Superior temporal gyrus (tissue), 1 donor: ENCODE measurements around the gene CFAP107.
"Not testable (repeated sequence)": the region's sequence is repeated elsewhere in the genome, so short reads cannot be mapped to it uniquely, and the experiment has no call there.

Source experiments
- DNase-seq: peaks from one replicate; pipeline ENCODE4 v3.0.0-alpha.2; 2016; ENCODE audit errors: extremely low spot score

CFAP107 gene, protein sequence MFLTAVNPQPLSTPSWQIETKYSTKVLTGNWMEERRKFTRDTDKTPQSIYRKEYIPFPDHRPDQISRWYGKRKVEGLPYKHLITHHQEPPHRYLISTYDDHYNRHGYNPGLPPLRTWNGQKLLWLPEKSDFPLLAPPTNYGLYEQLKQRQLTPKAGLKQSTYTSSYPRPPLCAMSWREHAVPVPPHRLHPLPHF

DNA sequence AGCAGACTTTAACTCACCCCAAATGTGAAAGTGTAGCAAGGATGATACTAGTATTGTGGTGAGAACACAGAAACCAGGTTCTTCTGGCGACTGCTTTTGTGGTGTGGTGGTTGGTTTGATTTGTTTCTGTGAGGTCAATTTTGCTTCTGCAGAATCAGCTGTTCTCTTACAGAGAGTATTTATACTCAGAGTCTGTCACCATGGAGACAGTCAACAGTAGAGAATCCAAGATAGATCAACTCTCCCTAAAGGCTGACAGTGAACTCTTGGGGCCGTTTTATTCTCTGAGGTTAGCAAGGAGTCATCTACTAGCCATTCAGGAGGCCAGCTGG lies at the start of gene CFAP107:
TSS of gene CFAP107 (plus strand) at position 209 of the 332 bp plus-strand sequence. CDS start 231 bp downstream, outside the sequence.
- no peak for DNase-seq

DNA sequence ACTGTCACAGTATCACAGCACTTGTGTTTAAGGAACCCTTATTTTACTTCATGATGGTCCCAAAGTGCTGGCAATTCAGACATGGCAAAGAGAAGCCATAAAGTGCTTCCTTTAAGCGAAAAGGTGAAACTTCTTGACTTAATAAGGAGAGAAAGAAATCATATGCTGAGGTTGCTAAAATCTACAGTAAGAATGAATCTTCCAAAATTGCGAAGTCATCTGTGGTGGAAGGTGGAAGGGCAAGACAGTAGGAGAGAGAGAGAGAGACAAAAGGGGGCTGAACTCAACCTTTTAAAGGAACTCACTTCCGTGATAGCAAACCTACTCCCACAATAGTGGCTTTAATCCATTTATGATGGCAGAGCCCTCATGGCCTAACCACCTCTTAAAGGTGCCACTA lies 49.3 kb upstream of the CFAP107 start:
- no peak for DNase-seq

DNA sequence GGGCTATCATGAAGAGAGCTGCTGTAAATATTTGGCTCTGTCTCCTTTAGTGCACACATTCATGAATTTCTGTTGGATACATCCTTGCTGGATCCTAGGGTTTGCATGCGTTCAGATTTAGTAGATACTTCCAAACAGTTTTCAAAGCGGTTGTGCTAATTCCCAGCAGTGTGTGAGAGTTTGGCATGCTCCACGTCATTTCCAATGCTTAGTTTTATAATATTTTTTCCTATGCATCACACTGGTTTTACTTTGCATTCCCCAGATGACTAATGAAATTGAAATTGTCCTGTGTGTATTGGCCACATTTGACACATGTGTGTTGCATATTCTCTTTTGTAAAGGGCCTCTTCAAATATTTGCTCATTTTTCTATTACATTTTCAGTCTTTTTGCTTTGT lies 48.6 kb upstream of the CFAP107 start:
- DNase-seq, result no peak

DNA sequence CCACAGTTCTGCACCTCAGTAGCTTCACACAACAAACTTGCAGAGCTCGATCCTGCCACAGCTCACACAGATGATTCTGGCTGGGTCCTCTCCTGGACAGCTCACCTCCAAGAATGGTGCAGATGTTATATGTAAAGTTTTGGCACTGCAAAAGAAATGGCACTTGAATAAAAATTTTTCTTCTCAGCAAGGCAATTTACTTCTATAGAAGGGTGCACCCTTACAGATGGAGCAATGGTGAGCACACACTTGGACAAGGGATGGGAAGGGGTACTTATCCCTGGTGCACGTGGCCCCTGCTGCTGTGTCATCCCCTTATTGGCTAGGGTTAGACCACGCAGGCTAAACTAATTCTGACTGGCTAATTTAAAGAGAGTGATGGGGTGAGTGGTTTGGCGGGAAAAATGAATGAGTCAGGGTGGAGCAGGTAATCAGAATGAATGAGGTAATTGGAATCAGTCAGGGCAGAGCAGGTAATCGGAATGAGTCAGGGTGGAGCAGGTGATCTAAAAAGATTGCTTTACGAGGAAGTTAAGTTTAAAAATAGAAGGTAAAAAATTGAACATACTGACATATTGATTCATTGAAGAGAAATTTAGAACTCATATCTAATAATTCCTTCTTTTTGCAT lies 42.1 kb upstream of the CFAP107 start:
- DNase-seq, result no peak

DNA sequence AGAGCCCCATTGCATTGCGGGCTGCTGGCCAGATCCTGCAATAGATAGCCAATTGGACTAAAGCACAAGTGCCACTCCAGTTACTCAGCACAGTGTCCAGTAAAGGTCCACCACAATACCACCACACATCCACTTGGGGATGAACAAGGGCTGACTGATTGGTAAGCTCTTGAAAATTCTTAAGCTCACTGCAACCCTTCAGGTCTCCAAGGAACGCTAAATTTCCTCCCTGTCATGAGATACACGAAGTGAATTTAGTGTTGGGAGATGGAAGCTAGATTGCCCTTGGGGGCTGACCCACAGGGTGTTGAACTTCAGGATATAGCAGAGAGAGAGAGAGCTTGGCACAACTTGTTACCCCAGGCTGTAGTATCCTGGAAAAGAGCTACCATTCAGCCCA lies 39.9 kb upstream of the CFAP107 start:
- no peak for DNase-seq

DNA sequence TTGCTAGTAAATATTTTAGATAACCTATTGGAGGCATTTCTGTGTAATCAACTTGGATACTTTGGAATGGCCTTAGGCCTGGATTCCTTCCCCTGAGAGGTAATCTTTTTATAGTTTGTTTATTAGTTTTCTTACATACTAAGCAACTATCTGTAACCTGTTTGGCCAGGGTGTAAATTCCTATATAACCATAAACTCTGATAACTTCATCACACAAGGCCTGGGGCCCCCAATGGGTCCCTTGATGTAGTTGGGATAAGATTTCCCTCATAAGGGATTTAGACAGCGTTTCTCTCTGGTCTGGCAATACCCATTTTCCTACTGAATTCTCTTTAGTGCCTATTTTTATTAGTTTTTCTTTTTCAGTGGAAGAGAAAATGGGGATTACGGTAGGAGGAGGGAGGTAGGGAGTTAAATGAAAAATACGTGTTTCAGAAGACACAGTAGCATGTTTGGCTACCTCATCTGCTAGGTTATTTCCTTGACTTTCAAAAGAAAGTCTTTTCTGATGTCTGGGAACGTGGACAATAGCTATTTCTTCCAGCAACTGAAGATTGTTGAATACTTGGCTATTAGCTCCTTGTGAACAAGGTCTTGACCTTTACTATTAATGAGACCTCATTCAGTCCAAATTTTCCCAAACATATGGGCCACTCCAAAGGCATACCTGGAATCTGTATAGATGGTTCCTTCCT lies 37.5 kb upstream of the CFAP107 start:
- no peak for DNase-seq

DNA sequence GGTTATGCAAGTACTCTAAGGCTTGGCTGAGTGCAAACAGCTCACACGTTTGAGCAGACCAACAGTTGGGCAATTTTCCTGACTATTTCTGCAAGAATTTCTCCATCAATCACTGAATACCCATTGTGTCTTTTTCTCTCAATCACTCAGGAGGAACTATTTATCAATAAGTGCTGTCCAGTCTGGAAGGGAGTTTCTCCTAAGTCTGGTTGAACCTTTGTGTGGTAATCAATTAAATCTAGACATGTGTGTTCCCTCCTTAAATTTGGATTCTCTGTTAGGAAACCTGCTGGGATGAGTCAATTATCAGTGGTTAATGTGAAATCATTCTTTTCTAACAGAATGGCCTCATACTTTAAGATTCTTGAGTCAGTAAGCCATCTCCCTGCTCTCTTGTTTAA lies 36.9 kb upstream of the CFAP107 start:
- no peak for DNase-seq

DNA sequence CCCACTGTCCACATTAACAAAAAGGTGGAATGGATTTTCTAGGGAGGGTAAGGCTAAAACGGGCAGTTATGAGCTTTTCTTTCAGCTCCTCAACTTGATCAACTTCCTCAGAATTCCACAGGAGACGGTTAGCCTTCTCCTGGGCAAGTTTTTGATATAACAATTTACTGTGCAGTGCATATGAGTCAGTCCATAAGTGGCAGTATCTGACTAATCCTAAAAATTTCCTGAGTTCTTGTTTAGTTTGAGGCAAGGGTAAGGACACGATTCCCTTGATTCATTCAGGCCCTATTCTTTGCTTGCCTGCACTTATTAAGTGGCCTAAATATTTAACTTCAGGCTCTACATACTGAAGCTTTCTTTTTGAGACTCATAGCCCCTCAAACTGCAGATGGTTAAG lies 36.3 kb upstream of the CFAP107 start:
- DNase-seq, result no peak

DNA sequence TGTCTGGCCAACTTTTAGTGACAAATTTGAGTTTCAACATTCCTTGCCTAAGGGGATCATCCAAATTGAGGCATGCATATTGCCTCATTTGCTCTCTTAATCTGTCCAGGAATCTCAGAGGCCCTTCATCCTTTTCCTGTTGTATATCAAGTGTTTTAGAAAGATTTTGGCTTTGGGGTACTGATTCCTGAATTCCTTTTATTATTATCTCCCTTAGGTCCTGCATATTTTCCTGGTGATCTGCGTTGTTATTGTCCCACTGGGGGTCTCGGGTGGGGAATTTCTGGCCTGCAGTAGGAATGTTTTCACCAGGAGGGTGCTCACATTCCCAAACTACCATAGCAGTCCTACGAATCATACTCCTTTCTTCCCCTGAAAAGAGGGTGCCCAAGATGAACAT lies 34.5 kb upstream of the CFAP107 start:
- no peak for DNase-seq

DNA sequence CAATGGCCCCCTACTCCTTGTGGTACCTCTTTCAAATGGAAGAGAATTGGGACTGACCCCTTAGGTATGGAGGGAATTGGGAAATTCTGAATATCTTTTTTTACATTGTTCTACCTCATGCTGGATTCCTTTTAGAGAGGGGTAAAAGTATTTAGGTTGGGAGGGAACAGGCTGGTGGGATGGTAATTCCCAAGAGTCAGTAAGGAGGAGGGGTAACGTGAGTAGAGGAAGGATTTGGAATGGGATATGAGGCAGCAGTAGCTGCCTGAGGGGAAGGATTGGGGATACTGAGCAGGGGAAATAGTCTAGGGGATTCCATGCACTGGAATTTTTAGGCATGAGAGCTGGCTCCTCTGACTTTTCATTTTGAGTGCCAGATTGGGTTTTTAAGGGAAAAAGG lies 33.9 kb upstream of the CFAP107 start:
- DNase-seq, result no peak

DNA sequence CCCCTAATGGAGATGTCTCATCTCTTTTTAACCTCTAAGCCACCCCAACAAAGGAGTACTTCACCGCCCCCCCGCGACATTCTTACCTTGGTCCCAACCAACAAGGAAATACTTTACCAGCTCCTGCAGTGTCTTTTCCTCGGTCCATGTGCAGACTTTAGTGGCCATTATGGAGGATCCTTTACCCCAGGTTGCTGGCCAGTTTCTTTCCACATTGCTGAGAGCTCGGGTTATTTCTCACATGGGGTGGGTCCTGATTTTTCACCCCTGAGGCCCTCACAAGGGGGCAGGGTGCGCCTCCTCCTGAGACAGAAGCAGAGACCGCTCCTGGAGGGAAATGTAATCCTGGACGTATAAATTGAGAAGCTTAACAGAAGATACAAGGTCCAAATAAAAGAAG lies 33.1 kb upstream of the CFAP107 start:
- no peak for DNase-seq

DNA sequence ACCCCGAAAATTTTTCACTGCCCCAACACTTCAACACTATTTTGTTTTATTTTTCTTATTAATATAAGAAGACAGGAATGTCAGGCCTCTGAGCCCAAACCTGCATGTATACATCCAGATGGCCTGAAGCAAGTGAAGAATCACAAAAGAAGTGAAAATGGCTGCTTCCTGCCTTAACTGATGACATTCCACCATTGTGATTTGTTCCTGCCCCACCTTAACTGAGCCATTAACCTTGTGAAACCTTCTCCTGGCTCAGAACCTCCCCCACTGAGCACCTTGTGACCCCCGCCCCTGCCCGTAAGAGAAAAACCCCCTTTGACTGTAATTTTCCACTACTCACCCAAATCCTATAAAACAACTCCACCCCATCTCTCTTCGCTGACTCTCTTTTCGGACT lies 32.3 kb upstream of the CFAP107 start:
- DNase-seq, result not testable (repeated sequence)

DNA sequence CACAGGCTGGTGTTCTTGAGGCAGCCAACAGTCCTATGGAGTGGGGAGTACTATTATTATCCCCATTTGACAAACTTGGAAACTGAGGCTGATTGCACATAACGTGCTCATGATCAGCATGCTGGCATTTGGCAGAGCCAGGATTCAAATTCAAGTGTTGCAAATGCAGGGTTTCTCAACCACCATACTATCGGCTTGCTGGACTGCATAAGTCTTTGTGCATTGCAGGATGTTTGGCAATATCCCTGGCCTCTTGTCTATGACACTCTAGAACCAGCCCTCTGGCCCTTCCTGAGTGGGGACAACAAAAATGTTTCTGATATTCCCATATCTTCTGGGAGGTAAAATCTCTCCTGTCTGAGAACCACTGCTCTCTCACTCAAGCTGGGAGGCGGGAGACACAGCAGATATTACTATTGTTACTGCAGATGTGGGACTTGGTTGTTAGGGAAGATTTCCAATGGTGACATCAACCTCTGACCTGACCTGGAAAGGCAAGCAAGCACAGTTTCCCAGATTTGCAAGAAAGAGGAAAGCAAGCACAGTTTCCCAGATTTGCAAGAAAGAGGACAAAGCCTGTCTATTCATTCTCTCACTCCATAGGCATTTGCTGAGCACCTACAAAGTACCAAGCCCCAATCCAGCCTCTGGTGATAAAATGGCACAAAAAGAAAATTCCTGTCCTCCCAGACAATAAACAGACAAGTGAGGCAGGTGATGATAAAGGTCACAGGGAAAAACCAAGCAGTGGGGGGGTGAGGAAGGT lies 31.1 kb upstream of the CFAP107 start:
- no peak for DNase-seq

DNA sequence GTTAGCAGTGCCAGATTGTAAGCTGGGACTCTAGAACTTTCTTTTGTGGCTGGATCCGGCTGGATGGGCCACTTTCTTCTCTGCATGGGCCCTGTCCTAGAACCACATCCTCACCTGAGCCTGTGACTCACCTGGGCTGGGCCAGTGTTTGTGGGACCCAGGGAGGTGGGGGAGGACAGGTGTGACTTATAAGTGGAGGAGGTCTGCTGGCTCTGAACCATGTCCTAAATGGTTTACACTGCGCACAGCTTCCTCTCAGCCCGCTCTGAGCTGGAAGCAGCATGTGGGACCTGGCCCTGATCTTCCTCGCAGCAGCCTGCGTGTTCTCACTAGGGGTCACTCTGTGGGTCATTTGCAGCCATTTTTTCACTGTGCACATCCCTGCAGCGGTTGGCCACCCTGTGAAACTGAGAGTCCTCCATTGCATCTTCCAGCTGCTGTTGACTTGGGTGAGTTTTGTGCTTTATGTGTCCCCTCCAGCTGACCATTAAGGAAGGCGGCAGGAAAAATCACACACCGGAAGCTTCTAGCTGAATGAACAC lies 30.0 kb upstream of the CFAP107 start, which contains the start of gene AADACL3:
TSS of gene AADACL3 (plus strand) at position 215 of the 542 bp plus-strand sequence. CDS start at position 282, 67 bp downstream.
- no peak for DNase-seq

DNA sequence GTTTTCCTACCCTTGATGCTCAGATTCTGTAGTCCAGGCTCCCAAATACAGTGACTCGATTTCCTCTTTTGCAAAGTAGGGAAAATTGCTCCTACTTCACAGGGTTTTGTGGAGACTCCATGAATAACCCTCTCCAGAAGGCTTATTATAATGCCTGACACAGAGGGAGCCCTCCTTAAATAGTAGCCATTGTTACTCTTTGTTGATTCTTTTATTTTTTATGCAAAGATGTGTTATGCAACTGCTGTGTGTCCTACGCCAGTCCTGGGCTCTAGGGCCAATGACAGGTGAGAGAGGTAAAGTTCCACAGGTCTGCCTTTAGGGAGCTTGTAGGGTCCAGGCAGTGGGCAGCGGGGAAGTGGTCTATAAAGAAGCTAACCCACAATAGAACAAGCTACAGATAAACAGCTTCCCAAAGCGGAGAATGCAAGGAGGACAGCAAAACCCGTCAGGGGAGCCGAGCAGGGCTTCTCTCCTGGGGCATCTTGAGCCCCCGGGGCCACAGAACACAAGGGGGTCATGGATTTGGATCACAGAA lies 28.6 kb upstream of the CFAP107 start:
- no peak for DNase-seq

DNA sequence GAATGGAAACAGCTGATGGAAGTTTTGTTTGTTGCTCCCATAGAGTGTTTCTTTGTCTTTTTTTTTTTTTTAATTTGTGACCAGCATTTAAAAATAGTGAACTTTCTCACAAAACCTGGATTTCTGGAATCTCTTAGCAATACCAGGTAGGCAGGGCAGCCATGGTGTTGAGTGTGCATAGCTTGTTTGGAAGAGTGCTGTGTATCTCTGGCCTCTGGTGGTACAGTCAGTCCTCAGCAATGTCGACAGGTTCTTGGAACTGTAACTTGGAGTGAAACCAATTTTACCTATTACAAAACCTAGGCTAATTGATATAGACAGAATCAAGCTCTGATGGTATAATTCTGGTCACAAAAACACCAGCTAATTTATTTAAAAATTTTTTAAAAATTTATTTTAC lies 23.4 kb upstream of the CFAP107 start:
- DNase-seq, result no peak

DNA sequence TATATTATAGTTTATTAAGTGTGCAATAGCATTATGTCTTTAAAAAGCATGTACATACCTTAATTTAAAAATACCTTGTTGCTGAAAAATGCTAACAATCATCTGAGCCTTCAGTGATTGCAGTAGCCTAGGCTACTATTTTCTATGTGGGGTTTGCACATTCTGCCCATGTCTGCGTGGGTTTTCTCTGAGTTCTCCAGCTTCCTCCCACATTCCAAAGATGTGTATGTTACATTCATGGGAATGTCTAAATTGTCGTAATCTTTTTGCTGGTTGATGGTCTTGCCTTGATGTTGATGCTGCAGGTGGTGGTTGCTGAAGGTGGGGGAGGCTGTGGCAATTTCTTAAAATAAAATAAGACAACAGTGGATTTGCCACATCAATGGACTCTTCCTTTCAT lies 17.6 kb upstream of the CFAP107 start:
- no peak for DNase-seq

DNA sequence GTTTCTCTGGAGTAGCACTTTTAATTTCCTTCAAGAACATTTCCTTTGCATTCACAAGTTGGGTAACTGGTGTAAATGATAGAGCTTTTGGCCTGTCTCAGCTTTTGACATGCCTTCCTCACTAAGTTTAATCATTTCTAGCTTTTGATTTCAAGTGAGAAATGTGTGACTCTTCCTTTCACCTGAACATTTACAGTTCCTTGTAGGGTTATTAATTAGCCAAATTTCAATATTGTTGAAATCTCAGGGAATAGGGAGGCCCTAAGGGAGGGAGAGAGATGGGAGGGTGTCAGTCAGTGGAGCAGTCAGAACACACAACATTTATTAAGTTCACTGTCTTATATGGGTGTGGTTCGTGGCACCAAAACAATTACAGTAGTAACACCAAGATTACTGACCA lies 15.8 kb upstream of the CFAP107 start:
- DNase-seq, result no peak

DNA sequence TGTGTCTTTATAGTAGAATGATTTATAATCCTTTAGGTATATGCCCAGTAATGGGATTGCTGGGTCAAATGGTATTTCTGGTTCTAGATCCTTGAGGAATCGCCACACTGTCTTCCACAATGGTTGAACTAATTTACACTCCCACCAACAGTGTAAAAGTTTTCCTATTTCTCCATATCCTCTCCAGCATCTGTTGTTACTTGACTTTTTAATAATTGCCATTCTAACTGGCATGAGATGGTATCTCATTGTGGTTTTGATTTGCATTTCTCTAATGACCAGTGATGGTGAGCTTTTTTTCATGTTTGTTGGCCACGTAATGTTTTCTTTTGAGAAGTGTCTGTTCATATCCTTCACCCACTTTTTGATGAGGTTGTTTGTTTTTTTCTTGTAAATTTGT lies 14.9 kb upstream of the CFAP107 start:
- not testable (repeated sequence) for DNase-seq

DNA sequence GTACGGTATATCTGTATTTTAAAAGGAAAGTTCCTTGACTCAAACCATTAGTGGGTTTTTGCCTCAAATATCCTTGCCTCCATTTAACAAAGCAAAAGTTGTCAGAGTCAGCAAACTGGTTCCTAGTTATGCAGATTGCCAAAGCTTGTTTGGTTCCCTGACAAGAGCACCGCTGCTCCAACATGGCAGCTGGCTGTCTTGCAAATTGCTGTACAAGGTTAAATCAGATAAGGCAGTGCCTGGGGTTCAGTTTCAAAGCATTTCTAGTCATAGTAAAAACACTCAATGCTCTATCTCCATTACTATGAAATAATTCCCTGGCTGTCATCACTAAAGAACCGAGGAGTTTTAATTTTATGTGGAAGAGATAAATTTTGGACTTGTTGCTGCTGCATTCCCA lies 11.3 kb upstream of the CFAP107 start:
- DNase-seq, result no peak

DNA sequence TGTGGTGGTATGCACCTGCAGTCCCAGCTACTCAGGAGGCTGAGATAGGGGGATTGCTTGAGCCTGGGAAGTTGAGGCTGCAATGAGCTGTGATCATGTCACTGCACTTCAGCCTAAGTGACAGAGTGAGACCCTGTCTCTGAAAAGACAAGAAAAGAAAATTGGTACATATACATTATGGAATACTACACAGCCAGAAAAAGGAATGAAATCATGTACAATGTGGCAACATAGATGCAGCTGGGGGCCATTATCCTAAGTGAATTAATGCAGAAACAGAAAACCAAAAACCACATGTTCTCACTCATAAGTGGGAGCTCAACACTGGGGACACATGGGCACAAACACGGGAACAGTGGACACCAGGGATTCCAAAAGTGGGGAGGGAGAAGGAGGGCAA lies 7.1 kb upstream of the CFAP107 start:
- DNase-seq, result no peak

DNA sequence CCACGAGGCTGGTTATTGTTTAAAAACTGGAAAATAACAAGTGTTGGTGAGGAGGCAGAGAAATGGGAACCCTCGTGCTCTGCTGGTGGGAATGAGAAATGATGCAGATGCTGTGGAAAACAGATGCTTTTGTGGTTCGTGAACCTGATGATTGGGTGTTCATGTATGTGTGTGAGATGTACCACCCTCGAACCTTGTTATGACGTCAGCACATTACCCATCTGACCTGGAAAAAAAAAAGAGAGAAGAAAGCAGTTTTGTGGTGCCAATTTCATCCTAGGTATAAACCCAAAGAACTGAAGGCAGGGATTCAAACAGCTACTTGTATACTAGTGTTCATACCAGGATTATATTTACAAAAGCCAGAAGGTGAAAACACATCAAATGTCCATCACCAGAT lies 6.4 kb upstream of the CFAP107 start:
- no peak for DNase-seq
